MCF 10A (cell line): ENCODE measurements around the gene AR. TPM values are rescaled to one million over a fixed set of nuclear protein-coding genes. Genes with fewer than 3 reads are reported as not detected.

Experiments
- BruUV-seq: library from RNA; stranded (reverse); fragments of 400-500 nt; replicated peaks from 2 replicates; lab custom pipeline; 2021; lab: Mats Ljungman, UMichigan
- CTCF ChIA-PET: fragments of 300-600 bp; sonication (Branson Sonifier 250); formaldehyde crosslinking; extraction: SDS; loops from one replicate; lab custom pipeline; 2021; ENCODE audit warnings: antibody characterized with exemption, inconsistent platforms; lab: Yijun Ruan, JAX
- POLR2A ChIA-PET: fragments of 300-600, 350-650 bp; sonication (Branson Sonifier 250); formaldehyde crosslinking; extraction: SDS; loops from one replicate; lab custom pipeline; 2020; ENCODE audit warnings: antibody characterized with exemption, inconsistent platforms; lab: Yijun Ruan, JAX
- DNase-seq: peaks from one replicate; pipeline ENCODE4 v3.0.0-alpha.2; 2018; ENCODE audit not compliant: unreplicated experiment
- H3K27ac Mint-ChIP-seq: one replicate; pipeline ENCODE4 v1.8.0; 2022; ENCODE audit warnings: mild to moderate bottlenecking, low read depth, mixed read lengths; ENCODE audit not compliant: unreplicated experiment
- H3K27me3 Mint-ChIP-seq: one replicate; pipeline ENCODE4 v1.8.0; 2022; ENCODE audit warnings: mixed read lengths; ENCODE audit not compliant: insufficient read depth, unreplicated experiment
- H3K36me3 Mint-ChIP-seq: one replicate; pipeline ENCODE4 v1.8.0; 2022; ENCODE audit warnings: mild to moderate bottlenecking, moderate library complexity, mixed read lengths; ENCODE audit not compliant: insufficient read depth, unreplicated experiment
- H3K4me1 Mint-ChIP-seq: one replicate; pipeline ENCODE4 v1.8.0; 2022; ENCODE audit warnings: mixed read lengths; ENCODE audit not compliant: insufficient read depth, unreplicated experiment
- H3K4me3 Mint-ChIP-seq: one replicate; pipeline ENCODE4 v1.8.0; 2022; ENCODE audit warnings: mild to moderate bottlenecking, moderate library complexity, mixed read lengths; ENCODE audit not compliant: unreplicated experiment
- H3K9me3 Mint-ChIP-seq: one replicate; pipeline ENCODE4 v1.8.0; 2022; ENCODE audit warnings: mixed read lengths; ENCODE audit not compliant: unreplicated experiment
- intact Hi-C: fragments of 100-400 bp; cut with micrococcal nuclease; formaldehyde crosslinking; loops from 2 replicates; pipeline ENCODE4 v1.14.1; 2022
- total RNA-seq: library from RNA; stranded (reverse); gene quantifications from 2 replicates; pipeline ENCODE4 v1.2.3, GENCODE V29; 2022
- TF ChIP-seq, protein P1 (sequence below): fragments of 200-600 bp; IDR thresholded peaks from one replicate; pipeline ENCODE4 v1.8.0; 2022; ENCODE audit warnings: antibody characterized with exemption, mild to moderate bottlenecking; ENCODE audit not compliant: unreplicated experiment

The AR gene
- total RNA-seq, 1 experiment from 2014 or later, result not detected

DNA sequence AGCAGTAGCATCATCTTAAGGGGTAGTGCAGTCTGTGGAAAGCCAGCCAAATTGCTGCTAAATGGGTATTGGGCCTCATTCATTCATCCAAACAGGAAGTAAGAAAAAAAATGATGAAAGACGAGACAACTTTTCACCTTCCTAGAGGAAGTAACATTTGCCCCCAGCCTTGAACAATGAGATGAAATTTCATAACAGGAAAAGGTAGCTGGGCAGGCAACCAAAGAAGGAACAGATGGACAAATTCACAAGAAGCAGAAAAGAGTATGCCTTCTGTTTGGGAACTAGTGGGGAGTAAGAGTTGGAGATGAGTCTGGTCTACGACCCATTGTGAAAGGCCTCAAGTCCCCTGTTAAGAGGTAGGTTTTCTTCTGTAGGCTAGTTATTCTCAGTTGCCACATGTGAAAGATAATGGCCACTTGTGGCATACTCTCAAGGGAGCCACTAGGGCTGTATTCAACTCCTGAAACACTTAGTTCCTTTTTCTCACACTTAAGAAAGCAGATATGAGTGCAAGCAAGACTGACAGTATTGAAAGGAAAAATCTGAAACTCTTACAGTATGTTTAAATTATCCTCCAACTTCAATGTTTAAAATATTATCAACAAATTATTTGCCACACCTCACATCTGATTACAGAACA lies 190.4 kb downstream of the AR start:
- Mint-ChIP-seq H3K9me3 (peaks cover 6% of the 10 kb centered on the region), H3K36me3 (peaks cover 6% of the 10 kb centered on the region), H3K4me1 (no peaks in the 10 kb centered on the region), H3K27ac (no peak overlapping the region), H3K27me3 (no peaks in the 10 kb centered on the region), H3K4me3 (no peak overlapping the region)
- POLR2A ChIA-PET, result no interaction called here
- BruUV-seq, result no TSS peak
- CTCF ChIA-PET, result no interaction called here
- no peak for DNase-seq
- intact Hi-C loops, result no loop called here
- TF ChIP-seq, protein P1, sequence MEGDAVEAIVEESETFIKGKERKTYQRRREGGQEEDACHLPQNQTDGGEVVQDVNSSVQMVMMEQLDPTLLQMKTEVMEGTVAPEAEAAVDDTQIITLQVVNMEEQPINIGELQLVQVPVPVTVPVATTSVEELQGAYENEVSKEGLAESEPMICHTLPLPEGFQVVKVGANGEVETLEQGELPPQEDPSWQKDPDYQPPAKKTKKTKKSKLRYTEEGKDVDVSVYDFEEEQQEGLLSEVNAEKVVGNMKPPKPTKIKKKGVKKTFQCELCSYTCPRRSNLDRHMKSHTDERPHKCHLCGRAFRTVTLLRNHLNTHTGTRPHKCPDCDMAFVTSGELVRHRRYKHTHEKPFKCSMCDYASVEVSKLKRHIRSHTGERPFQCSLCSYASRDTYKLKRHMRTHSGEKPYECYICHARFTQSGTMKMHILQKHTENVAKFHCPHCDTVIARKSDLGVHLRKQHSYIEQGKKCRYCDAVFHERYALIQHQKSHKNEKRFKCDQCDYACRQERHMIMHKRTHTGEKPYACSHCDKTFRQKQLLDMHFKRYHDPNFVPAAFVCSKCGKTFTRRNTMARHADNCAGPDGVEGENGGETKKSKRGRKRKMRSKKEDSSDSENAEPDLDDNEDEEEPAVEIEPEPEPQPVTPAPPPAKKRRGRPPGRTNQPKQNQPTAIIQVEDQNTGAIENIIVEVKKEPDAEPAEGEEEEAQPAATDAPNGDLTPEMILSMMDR, result no peak

DNA sequence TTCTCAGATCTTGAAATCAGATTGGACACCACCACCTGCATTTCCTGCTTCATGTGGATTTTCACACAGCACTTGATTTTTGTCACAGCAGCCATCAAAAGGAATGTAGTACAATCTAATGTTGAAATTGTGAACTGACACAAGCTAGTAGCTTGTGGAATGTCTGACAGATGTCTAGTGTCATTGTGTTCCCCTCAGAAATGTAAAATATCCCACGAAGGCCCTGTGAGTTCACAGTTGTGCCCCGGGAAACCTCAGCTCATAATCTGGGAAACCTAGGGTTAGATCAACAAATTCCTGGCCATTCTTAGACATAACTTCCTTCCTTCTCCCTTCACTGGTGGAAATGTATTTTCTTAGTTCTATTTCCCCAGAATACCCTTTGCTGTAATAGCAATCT lies 205.7 kb downstream of the AR start:
- TF ChIP-seq, protein P1, result no peak
- no peak for DNase-seq
- ChIA-PET CTCF (interaction anchor here (1.3 kb wide), 1 partner anchor 55 kb away, joined by 4 read pairs; no protein-coding TSS in a partner anchor), POLR2A (no interaction called here)
- Mint-ChIP-seq H3K9me3 (peaks cover 21% of the 10 kb centered on the region), H3K4me3 (no peak overlapping the region), H3K27me3 (no peaks in the 10 kb centered on the region), H3K27ac (no peak overlapping the region), H3K4me1 (no peaks in the 10 kb centered on the region), H3K36me3 (no peaks in the 10 kb centered on the region)
- no TSS peak for BruUV-seq
- intact Hi-C loops, result no loop called here

GRCh38 chrX:67750694-67751093 lies 206.9 kb downstream of the AR start:
- Mint-ChIP-seq H3K4me3 (no peak overlapping the region), H3K36me3 (no peaks in the 10 kb centered on the region), H3K9me3 (peaks cover 15% of the 10 kb centered on the region), H3K4me1 (no peaks in the 10 kb centered on the region), H3K27me3 (no peaks in the 10 kb centered on the region), H3K27ac (no peak overlapping the region)
- DNase-seq, result no peak
- intact Hi-C loops, result no loop called here
- TF ChIP-seq, protein P1, result no peak
- ChIA-PET POLR2A (no interaction called here), CTCF (no interaction called here)
- BruUV-seq, result no TSS peak

DNA sequence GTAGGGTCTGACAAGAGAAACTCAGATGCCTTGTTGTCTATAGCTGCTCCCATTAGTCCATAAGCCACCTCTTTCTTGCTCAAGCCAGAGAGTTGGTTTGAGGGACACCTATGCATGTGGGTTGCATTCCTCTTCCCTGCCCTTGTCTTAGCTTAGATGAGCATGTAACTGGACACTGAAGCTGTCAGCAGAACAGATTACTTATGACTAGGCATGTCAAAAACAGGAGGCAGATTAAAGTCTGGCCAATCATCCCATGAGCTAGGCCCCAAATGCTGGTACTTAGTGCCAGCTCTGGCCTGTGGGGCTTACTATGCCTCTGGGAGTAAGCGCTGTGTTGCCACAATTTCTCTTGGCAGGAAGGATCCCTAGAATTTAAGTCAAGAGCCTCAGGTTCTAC lies 215.2 kb downstream of the AR start:
- TF ChIP-seq, protein P1, result no peak
- Mint-ChIP-seq H3K36me3 (no peaks in the 10 kb centered on the region), H3K27me3 (no peaks in the 10 kb centered on the region), H3K4me3 (no peak overlapping the region), H3K27ac (no peak overlapping the region), H3K9me3 (peaks cover 11% of the 10 kb centered on the region), H3K4me1 (no peaks in the 10 kb centered on the region)
- no peak for DNase-seq
- ChIA-PET POLR2A (no interaction called here), CTCF (interaction anchor here (0.7 to 1.1 kb wide), 2 partner anchors 10 to 196 kb away, joined by 3 read pairs; no protein-coding TSS in a partner anchor)
- BruUV-seq, result no TSS peak
- intact Hi-C loops, result no loop called here
